ENCODE data around the gene C1QA. TPM values are rescaled to one million over a fixed set of nuclear protein-coding genes. Genes with fewer than 3 reads are reported as not detected.

Gene C1QA
- total and polyA plus RNA-seq, 5 donors from 2014 or later = not detected

- no peak overlapping the region for H3K27ac ChIP-seq (ENCODE audit: insufficient read depth, low read length, poor library complexity, severe bottlenecking)
- Mint-ChIP-seq H3K9me3 (no peaks in the 10 kb centered on the region), H3K27ac (no peak overlapping the region), H3K36me3 (no peaks in the 10 kb centered on the region), H3K27me3 (peaks cover 4% of the 10 kb centered on the region), H3K4me3 (no peak overlapping the region), H3K4me1 (peaks cover 0 to 2% (median 0%) of the 10 kb centered on the region in 4 donors)
- DNase-seq (no peak), ATAC-seq (ENCODE audit: low read depth in 2 of 2) (no peak)
- H3K4me1 ChIP-seq (ENCODE audit: control insufficient read depth, insufficient read depth, low read length, poor library complexity, severe bottlenecking) = peaks cover 5% of the 10 kb centered on the region
- no peaks in the 10 kb centered on the region for H3K9me3 ChIP-seq (ENCODE audit: control insufficient read depth in 2 of 2, low read length in 2 of 2)
- H3K27me3 ChIP-seq (ENCODE audit: control insufficient read depth, insufficient read depth, low read length) = no peaks in the 10 kb centered on the region
- no peak overlapping the region for H3K4me3 ChIP-seq (ENCODE audit: low read depth, low read length)
- H3K36me3 ChIP-seq (ENCODE audit: control insufficient read depth, insufficient read depth, low read length) = no peaks in the 10 kb centered on the region
Measured at GRCh38 chr1:22645931-22646330, 9.5 kb downstream of the C1QA start.

GRCh38 chr1:22646384-22646783 lies 10.0 kb downstream of the C1QA start:
- no peak overlapping the region for H3K27ac Mint-ChIP-seq
- H3K4me3 Mint-ChIP-seq = no peak overlapping the region
- H3K4me1 ChIP-seq (ENCODE audit: control insufficient read depth, insufficient read depth, low read length, poor library complexity, severe bottlenecking) = peaks cover 5% of the 10 kb centered on the region
- no peak for ATAC-seq (ENCODE audit: low read depth in 2 of 2)
- H3K36me3 Mint-ChIP-seq = no peaks in the 10 kb centered on the region
- no peaks in the 10 kb centered on the region for H3K36me3 ChIP-seq (ENCODE audit: control insufficient read depth, insufficient read depth, low read length)
- no peak overlapping the region for H3K4me3 ChIP-seq (ENCODE audit: low read depth, low read length)
- no peaks in the 10 kb centered on the region for H3K9me3 Mint-ChIP-seq
- no peak overlapping the region for H3K27ac ChIP-seq (ENCODE audit: insufficient read depth, low read length, poor library complexity, severe bottlenecking)
- no peaks in the 10 kb centered on the region for H3K27me3 ChIP-seq (ENCODE audit: control insufficient read depth, insufficient read depth, low read length)
- no peak for DNase-seq
- H3K27me3 Mint-ChIP-seq = peaks cover 4% of the 10 kb centered on the region
- H3K9me3 ChIP-seq (ENCODE audit: control insufficient read depth in 2 of 2, low read length in 2 of 2) = no peaks in the 10 kb centered on the region
- H3K4me1 Mint-ChIP-seq = no peaks in the 10 kb centered on the region

DNA sequence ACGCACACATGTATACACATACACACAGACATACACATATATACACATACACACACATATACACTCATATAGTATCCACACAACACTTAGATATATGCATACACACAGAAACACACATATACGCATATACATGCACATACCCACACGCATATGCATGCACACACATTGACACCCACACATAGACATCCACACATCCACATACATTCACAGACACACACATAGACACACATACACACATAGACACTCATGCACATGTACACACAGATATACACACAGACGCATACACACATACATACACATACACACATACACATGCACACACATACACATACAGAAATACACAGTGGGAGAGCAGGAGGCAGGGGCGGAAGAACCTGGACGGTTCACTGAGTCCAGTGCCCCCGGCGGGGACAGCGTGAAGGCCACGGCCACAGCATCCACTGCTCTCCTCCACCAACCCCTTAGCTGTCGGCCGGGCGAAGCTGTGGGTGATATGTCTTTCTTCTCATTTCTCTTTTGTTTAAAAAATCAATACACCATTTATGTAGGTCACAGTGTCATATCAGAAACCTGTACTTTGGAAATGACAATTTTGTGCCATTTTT lies 13.8 kb downstream of the C1QA start:
- no peak overlapping the region for H3K4me3 Mint-ChIP-seq
- peaks cover 4% of the 10 kb centered on the region for H3K27me3 Mint-ChIP-seq
- no peaks in the 10 kb centered on the region for H3K4me1 Mint-ChIP-seq
- peaks cover 0 to 1% (median 0%) of the 10 kb centered on the region in 7 donors for H3K9me3 Mint-ChIP-seq
- no peaks in the 10 kb centered on the region for H3K36me3 Mint-ChIP-seq
- ATAC-seq (ENCODE audit: low read depth in 2 of 2) = no peak
- Histone ChIP-seq H3K4me3 (ENCODE audit: low read depth, low read length) (no peak overlapping the region), H3K27me3 (ENCODE audit: control insufficient read depth, insufficient read depth, low read length) (no peaks in the 10 kb centered on the region), H3K36me3 (ENCODE audit: control insufficient read depth, insufficient read depth, low read length) (no peaks in the 10 kb centered on the region), H3K27ac (ENCODE audit: insufficient read depth, low read length, poor library complexity, severe bottlenecking) (no peak overlapping the region), H3K9me3 (ENCODE audit: control insufficient read depth in 2 of 2, low read length in 2 of 2) (no peaks in the 10 kb centered on the region), H3K4me1 (ENCODE audit: control insufficient read depth, insufficient read depth, low read length, poor library complexity, severe bottlenecking) (no peaks in the 10 kb centered on the region)
- H3K27ac Mint-ChIP-seq = peak overlapping the region in 1 of 3 donors; percentile 22
- DNase-seq = no peak

DNA sequence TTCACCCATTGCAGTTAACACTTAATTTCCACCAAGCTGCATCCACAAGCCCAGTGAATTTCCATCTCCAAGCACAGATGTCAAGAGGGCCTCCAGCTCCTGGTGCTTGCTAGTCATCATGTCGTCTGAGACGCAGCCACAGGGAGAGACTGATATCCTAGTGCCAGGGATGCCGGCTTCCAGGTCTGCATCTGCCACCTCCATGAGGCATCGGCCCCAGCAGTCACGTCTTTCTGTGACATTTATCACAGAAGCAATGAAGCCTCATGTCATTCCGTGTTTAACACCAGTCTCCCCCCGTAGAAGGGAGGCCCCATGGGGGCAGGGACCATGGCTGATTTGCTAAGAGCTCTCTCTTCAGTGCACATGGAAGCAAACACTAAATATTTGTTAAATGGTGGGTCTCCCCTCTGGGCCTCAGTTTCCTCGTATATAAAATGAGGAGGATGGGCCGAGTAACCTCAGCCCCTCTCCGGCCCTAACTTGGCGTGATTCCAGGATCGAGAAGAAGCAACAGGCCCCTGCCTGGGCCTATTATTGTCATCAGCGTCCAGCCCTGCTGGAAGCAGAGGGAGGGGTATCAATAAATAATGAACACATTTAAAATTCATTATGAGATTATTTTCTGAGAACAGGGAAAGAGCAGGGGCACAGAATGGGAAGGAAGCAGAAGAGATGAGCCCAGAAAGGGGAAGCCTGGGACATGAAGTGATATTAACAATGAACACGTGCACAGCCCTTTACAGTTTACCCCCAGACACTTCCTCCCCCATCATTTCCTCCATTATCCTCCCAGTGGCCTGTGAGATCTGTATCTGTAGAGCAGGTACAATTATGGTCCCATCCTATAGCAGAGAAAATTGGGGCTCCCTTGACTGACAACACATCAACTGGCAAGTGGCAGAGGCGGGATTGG lies 15.8 kb downstream of the C1QA start:
- Mint-ChIP-seq H3K27ac (no peak overlapping the region), H3K9me3 (peaks cover 0 to 1% (median 0%) of the 10 kb centered on the region in 7 donors), H3K27me3 (peaks cover 7% of the 10 kb centered on the region), H3K4me3 (no peak overlapping the region), H3K36me3 (no peaks in the 10 kb centered on the region), H3K4me1 (no peaks in the 10 kb centered on the region)
- Histone ChIP-seq H3K4me3 (ENCODE audit: low read depth, low read length) (no peak overlapping the region), H3K9me3 (ENCODE audit: control insufficient read depth in 2 of 2, low read length in 2 of 2) (no peaks in the 10 kb centered on the region), H3K4me1 (ENCODE audit: control insufficient read depth, insufficient read depth, low read length, poor library complexity, severe bottlenecking) (no peaks in the 10 kb centered on the region), H3K27me3 (ENCODE audit: control insufficient read depth, insufficient read depth, low read length) (no peaks in the 10 kb centered on the region), H3K36me3 (ENCODE audit: control insufficient read depth, insufficient read depth, low read length) (no peaks in the 10 kb centered on the region), H3K27ac (ENCODE audit: insufficient read depth, low read length, poor library complexity, severe bottlenecking) (no peak overlapping the region)
- no peak for DNase-seq
- ATAC-seq (ENCODE audit: low read depth in 2 of 2) = no peak

DNA sequence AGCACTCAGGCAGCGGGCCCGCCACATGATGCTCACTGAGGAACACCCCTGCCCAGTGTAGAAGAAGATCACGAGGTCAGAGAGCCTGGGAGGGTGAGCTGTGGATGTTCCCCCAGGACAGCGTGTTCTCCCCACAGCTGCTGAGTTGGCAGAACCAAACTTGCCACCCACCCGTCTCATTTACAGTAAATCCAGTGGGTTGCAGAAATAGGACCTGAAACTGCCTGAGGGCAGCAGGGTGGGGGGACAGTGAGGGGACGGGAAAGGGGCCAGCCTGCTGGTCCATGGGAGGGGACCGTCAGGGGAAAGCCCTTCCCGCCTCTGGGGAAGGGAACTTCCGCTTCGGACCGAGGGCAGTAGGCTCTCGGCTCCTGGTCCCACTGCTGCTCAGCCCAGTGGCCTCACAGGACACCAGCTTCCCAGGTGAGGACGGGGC lies 16.5 kb downstream of the C1QA start, which contains the start of gene C1QB:
C1QB (plus strand) TSS at position 356 of the 436 bp plus-strand sequence. CDS start 6,227 bp downstream, outside the sequence.
- no peaks in the 10 kb centered on the region for H3K4me1 ChIP-seq (ENCODE audit: control insufficient read depth, insufficient read depth, low read length, poor library complexity, severe bottlenecking)
- no peaks in the 10 kb centered on the region for H3K4me1 Mint-ChIP-seq
- DNase-seq (no peak), ATAC-seq (ENCODE audit: low read depth in 2 of 2) (no peak)
- no peaks in the 10 kb centered on the region for H3K27me3 ChIP-seq (ENCODE audit: control insufficient read depth, insufficient read depth, low read length)
- H3K4me3 ChIP-seq (ENCODE audit: low read depth, low read length) = no peak within 1 kb of the TSS
- no peaks in the 10 kb centered on the region for H3K9me3 ChIP-seq (ENCODE audit: control insufficient read depth in 2 of 2, low read length in 2 of 2)
- H3K4me3 Mint-ChIP-seq = no peak within 1 kb of the TSS
- H3K36me3 ChIP-seq (ENCODE audit: control insufficient read depth, insufficient read depth, low read length) = no peaks in the 10 kb centered on the region
- H3K27ac Mint-ChIP-seq = no peak within 1 kb of the TSS
- H3K27me3 Mint-ChIP-seq = peaks cover 10% of the 10 kb centered on the region
- H3K27ac ChIP-seq (ENCODE audit: insufficient read depth, low read length, poor library complexity, severe bottlenecking) = no peak within 1 kb of the TSS
- H3K36me3 Mint-ChIP-seq = no peaks in the 10 kb centered on the region
- peaks cover 0 to 1% (median 0%) of the 10 kb centered on the region in 7 donors for H3K9me3 Mint-ChIP-seq

- H3K9me3 ChIP-seq (ENCODE audit: control insufficient read depth in 2 of 2, low read length in 2 of 2) = no peaks in the 10 kb centered on the region
- no peaks in the 10 kb centered on the region for H3K4me1 Mint-ChIP-seq
- peaks cover 0 to 3% (median 0%) of the 10 kb centered on the region in 7 donors for H3K9me3 Mint-ChIP-seq
- ATAC-seq (ENCODE audit: low read depth in 2 of 2) = no peak
- H3K27ac ChIP-seq (ENCODE audit: insufficient read depth, low read length, poor library complexity, severe bottlenecking) = no peak overlapping the region
- H3K27ac Mint-ChIP-seq = no peak overlapping the region
- H3K36me3 Mint-ChIP-seq = no peaks in the 10 kb centered on the region
- no peak overlapping the region for H3K4me3 ChIP-seq (ENCODE audit: low read depth, low read length)
- DNase-seq = no peak
- no peaks in the 10 kb centered on the region for H3K36me3 ChIP-seq (ENCODE audit: control insufficient read depth, insufficient read depth, low read length)
- H3K4me3 Mint-ChIP-seq = no peak overlapping the region
- peaks cover 7% of the 10 kb centered on the region for H3K27me3 Mint-ChIP-seq
- H3K27me3 ChIP-seq (ENCODE audit: control insufficient read depth, insufficient read depth, low read length) = no peaks in the 10 kb centered on the region
- H3K4me1 ChIP-seq (ENCODE audit: control insufficient read depth, insufficient read depth, low read length, poor library complexity, severe bottlenecking) = no peaks in the 10 kb centered on the region
Measured at GRCh38 chr1:22654692-22655091, 18.3 kb downstream of the C1QA start.

- Histone ChIP-seq H3K27me3 (ENCODE audit: control insufficient read depth, insufficient read depth, low read length) (no peaks in the 10 kb centered on the region), H3K27ac (ENCODE audit: insufficient read depth, low read length, poor library complexity, severe bottlenecking) (no peak overlapping the region), H3K9me3 (ENCODE audit: control insufficient read depth in 2 of 2, low read length in 2 of 2) (no peaks in the 10 kb centered on the region), H3K36me3 (ENCODE audit: control insufficient read depth, insufficient read depth, low read length) (no peaks in the 10 kb centered on the region), H3K4me3 (ENCODE audit: low read depth, low read length) (no peak overlapping the region), H3K4me1 (ENCODE audit: control insufficient read depth, insufficient read depth, low read length, poor library complexity, severe bottlenecking) (no peaks in the 10 kb centered on the region)
- Mint-ChIP-seq H3K4me3 (no peak overlapping the region), H3K9me3 (peaks cover 0 to 3% (median 0%) of the 10 kb centered on the region in 7 donors), H3K36me3 (no peaks in the 10 kb centered on the region), H3K27me3 (peaks cover 7% of the 10 kb centered on the region), H3K27ac (peak overlapping the region in 1 of 3 donors; percentile 48), H3K4me1 (no peaks in the 10 kb centered on the region)
- no peak for DNase-seq
- no peak for ATAC-seq (ENCODE audit: low read depth in 2 of 2)
Measured at GRCh38 chr1:22658385-22659163, 22.1 kb downstream of the C1QA start.

Data from CD4-positive, CD25-positive, alpha-beta regulatory T cell (primary cell).